Liver (tissue), 9 donors: ENCODE results near the gene ZNF506. TPM values are rescaled to one million over a fixed set of nuclear protein-coding genes. Genes with fewer than 3 reads are reported as not detected.

Experiments used
- DNase-seq: peaks from one replicate; pipeline ENCODE4 v3.0.0-alpha.2; 2017; ENCODE audit warnings: low spot score
- H3K27ac ChIP-seq, 2 donors: one replicate each; pipeline ENCODE4 v1.7.0; 2013; ENCODE audit warnings: inconsistent platforms in 2 of 2, low read length in 2 of 2, control low read depth in 1 of 2, low read depth in 1 of 2, mild to moderate bottlenecking in 1 of 2
- H3K27me3 ChIP-seq, 4 donors: one replicate each; pipeline versions ENCODE4 v1.6.1 to v1.7.0; 2013; ENCODE audit warnings: low read length in 3 of 4, inconsistent platforms in 1 of 4, mild to moderate bottlenecking in 1 of 4, moderate library complexity in 1 of 4; ENCODE audit not compliant: control insufficient read depth in 4 of 4, insufficient read depth in 4 of 4
- H3K36me3 ChIP-seq, 4 donors: one replicate each; pipeline versions ENCODE4 v1.6.1 to v1.7.0; 2013; ENCODE audit warnings: low read length in 3 of 4, mild to moderate bottlenecking in 3 of 4, low read depth in 1 of 4, moderate library complexity in 1 of 4; ENCODE audit not compliant: control insufficient read depth in 4 of 4, insufficient read depth in 3 of 4
- H3K4me1 ChIP-seq, 4 donors: one replicate each; pipeline versions ENCODE4 v1.6.1 to v1.7.0; 2013; ENCODE audit warnings: low read length in 3 of 4, mild to moderate bottlenecking in 3 of 4, moderate library complexity in 1 of 4; ENCODE audit not compliant: control insufficient read depth in 4 of 4, insufficient read depth in 4 of 4
- H3K4me3 ChIP-seq, 3 donors: one replicate each; pipeline versions ENCODE4 v1.6.1 to v1.7.0; 2013; ENCODE audit warnings: low read length in 3 of 3, control low read depth in 1 of 3, low read depth in 1 of 3, mild to moderate bottlenecking in 1 of 3
- H3K9ac ChIP-seq, 2 donors: one replicate each; pipeline ENCODE4 v1.7.0; 2013; ENCODE audit warnings: low read length in 2 of 2, mild to moderate bottlenecking in 2 of 2, moderate library complexity in 2 of 2, control low read depth in 1 of 2, low read depth in 1 of 2
- H3K9me3 ChIP-seq, 4 donors: one replicate each; pipeline versions ENCODE4 v1.6.1 to v1.7.0; 2013; ENCODE audit warnings: low read length in 3 of 4; ENCODE audit not compliant: control insufficient read depth in 4 of 4
- FOXA1 ChIP-seq: IDR thresholded peaks from 2 replicates; pipeline ENCODE4 v1.6.1; 2016; ENCODE audit warnings: antibody characterized with exemption
- FOXA2 ChIP-seq: IDR thresholded peaks from 2 replicates; pipeline ENCODE4 v1.6.1; 2016; ENCODE audit warnings: antibody characterized with exemption
- HNF4A ChIP-seq, 2 donors: conservative IDR thresholded peaks; 2 replicates each; pipeline ENCODE4 v1.6.1; 2016; ENCODE audit warnings: antibody characterized with exemption in 2 of 2, mild to moderate bottlenecking in 2 of 2
- JUND ChIP-seq, 2 donors: IDR thresholded peaks; 2 replicates each; pipeline ENCODE4 v1.6.1; 2016; ENCODE audit warnings: antibody characterized with exemption in 2 of 2
- NR2F2 ChIP-seq: IDR thresholded peaks from 2 replicates; pipeline ENCODE4 v1.6.1; 2016; ENCODE audit warnings: antibody characterized with exemption
- RAD21 ChIP-seq, 2 donors: IDR thresholded peaks; 2 replicates each; pipeline ENCODE4 v1.6.1; 2016; ENCODE audit warnings: antibody characterized with exemption in 2 of 2, mild to moderate bottlenecking in 2 of 2
- RXRA ChIP-seq, 2 donors: IDR thresholded peaks; 2 replicates each; pipeline ENCODE4 v1.6.1; 2017 to 2018; ENCODE audit warnings: antibody characterized with exemption in 2 of 2, mild to moderate bottlenecking in 1 of 2
- TAF1 ChIP-seq: conservative IDR thresholded peaks from 2 replicates; pipeline ENCODE4 v1.6.1; 2016; ENCODE audit warnings: antibody characterized with exemption, mild to moderate bottlenecking
- YY1 ChIP-seq: IDR thresholded peaks from 2 replicates; pipeline ENCODE4 v1.6.1; 2016; ENCODE audit warnings: antibody characterized with exemption, mild to moderate bottlenecking
- WGBS: extraction: QIAGEN DNeasy Blood & Tissue Kit; methylation state at CpG from one replicate; pipeline ENCODE4 v1.1.7; 2013; 5-methylcytosine and 5-hydroxymethylcytosine counted together
- polyA plus RNA-seq, 2 donors: library from polyadenylated mRNA; stranded (reverse) in 1 of 2; unstranded in 1 of 2; fragments of 200-250 nt in 1 of 2; fragments of >200 nt in 1 of 2; fragmentation: Nextera tagmentation in 1 of 2; extraction: Ambion mirVana in 1 of 2; gene quantifications; one replicate each; pipeline versions ENCODE4 v1.2.1 to v1.2.3, GENCODE V29; 2013 to 2015
- total RNA-seq, 2 donors: library from RNA; depleted of rRNA; stranded (reverse); fragments of >200 nt; gene quantifications; one replicate each; pipeline ENCODE4 v1.2.3, GENCODE V29; 2014
- TF ChIP-seq, protein P1 (sequence below): IDR thresholded peaks from 2 replicates; pipeline ENCODE4 v1.6.1; 2016; ENCODE audit warnings: antibody characterized with exemption
- TF ChIP-seq, protein P2 (sequence below): fragments of 150-350 bp; IDR thresholded peaks from 2 replicates; pipeline ENCODE4 v1.5.1; 2017; ENCODE audit warnings: improper control_type of control experiment, low read depth, low read length; ENCODE audit not compliant: missing input control
- TF ChIP-seq, protein P3 (sequence below): IDR thresholded peaks from 2 replicates; pipeline ENCODE4 v1.6.1; 2016; ENCODE audit warnings: antibody characterized with exemption
- TF ChIP-seq, protein P4 (sequence below): IDR thresholded peaks from 2 replicates; pipeline ENCODE4 v1.6.1; 2016; ENCODE audit warnings: antibody characterized with exemption, mild to moderate bottlenecking
- TF ChIP-seq, protein P5 (sequence below): IDR thresholded peaks from 2 replicates; pipeline ENCODE4 v1.6.1; 2016; ENCODE audit warnings: antibody characterized with exemption
- donor health status: healthy.
- donor health status: healthy.
- donor health status: healthy.
- donor health status: healthy.
- donor health status: healthy.

Gene ZNF506
- total and polyA plus RNA-seq, 4 donors, result 1.3 to 8.5 (median 4.9) TPM

DNA sequence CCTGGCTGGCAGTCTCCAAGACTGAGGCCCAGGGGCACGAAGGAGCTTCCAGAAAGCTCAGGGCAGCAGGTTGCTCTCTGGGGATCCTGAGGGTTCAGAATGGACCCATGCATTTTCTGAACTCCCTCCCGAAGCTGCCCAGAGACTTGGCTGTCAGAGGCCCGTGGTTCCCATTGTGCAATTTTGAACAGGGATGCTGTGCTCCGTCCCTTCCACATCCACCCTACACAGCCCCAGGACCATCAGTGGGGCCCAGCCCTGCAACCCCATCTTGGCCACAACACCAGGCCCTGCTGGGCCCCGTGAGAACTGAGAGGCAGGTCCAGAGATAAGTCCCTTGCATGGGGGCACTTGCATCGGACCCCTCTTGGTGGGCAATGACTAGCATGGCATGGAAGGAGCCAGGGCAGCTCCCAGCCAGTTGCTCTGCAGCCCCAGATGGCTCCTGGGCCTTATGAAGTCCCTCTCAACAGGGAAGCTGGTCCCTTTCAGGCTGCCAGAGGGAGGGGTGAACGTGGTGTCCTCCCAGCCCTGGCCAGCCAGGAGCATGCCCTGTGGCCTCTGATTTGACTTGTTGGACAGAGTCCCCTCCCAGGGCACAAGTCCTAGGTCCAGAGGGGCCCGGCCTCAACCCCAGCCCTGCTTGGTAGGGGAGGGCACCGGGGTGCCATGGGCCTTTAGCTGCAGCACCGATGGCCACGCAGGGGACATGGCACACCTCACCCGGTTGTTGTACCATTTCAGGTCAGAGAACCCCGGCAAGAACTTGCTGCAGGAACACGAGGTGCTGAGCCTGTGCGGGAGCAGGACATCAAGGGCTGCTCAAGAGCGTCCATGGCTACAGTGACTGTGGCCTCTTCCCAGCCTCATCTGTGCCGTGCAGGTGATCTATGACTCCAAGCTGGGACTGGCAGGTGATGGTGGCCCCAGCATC is 71.4 kb downstream of the ZNF506 start:
- H3K4me3 ChIP-seq, result no peak overlapping the region
- H3K27ac ChIP-seq, result no peak overlapping the region
- WGBS, result 83% methylated on average over 17 of the region's 17 CpGs
- TF ChIP-seq FOXA1, result no peak
- TF ChIP-seq RAD21 (IDR thresholded peaks at IDR 0.05), result no peak
- TF ChIP-seq, protein P1, sequence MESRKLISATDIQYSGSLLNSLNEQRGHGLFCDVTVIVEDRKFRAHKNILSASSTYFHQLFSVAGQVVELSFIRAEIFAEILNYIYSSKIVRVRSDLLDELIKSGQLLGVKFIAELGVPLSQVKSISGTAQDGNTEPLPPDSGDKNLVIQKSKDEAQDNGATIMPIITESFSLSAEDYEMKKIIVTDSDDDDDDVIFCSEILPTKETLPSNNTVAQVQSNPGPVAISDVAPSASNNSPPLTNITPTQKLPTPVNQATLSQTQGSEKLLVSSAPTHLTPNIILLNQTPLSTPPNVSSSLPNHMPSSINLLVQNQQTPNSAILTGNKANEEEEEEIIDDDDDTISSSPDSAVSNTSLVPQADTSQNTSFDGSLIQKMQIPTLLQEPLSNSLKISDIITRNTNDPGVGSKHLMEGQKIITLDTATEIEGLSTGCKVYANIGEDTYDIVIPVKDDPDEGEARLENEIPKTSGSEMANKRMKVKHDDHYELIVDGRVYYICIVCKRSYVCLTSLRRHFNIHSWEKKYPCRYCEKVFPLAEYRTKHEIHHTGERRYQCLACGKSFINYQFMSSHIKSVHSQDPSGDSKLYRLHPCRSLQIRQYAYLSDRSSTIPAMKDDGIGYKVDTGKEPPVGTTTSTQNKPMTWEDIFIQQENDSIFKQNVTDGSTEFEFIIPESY, result no peak
- TF ChIP-seq, protein P2, sequence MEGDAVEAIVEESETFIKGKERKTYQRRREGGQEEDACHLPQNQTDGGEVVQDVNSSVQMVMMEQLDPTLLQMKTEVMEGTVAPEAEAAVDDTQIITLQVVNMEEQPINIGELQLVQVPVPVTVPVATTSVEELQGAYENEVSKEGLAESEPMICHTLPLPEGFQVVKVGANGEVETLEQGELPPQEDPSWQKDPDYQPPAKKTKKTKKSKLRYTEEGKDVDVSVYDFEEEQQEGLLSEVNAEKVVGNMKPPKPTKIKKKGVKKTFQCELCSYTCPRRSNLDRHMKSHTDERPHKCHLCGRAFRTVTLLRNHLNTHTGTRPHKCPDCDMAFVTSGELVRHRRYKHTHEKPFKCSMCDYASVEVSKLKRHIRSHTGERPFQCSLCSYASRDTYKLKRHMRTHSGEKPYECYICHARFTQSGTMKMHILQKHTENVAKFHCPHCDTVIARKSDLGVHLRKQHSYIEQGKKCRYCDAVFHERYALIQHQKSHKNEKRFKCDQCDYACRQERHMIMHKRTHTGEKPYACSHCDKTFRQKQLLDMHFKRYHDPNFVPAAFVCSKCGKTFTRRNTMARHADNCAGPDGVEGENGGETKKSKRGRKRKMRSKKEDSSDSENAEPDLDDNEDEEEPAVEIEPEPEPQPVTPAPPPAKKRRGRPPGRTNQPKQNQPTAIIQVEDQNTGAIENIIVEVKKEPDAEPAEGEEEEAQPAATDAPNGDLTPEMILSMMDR, result no peak
- TF ChIP-seq HNF4A (conservative IDR thresholded peaks at IDR 0.05), result no peak
- TF ChIP-seq, protein P3, sequence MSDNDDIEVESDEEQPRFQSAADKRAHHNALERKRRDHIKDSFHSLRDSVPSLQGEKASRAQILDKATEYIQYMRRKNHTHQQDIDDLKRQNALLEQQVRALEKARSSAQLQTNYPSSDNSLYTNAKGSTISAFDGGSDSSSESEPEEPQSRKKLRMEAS, result no peak
- no peak for TF ChIP-seq RXRA (IDR thresholded peaks at IDR 0.05)
- H3K9me3 ChIP-seq, result peaks cover 0 to 13% (median 7%) of the 10 kb centered on the region in 4 donors
- no peak overlapping the region for H3K9ac ChIP-seq
- H3K36me3 ChIP-seq, result no peaks in the 10 kb centered on the region
- no peaks in the 10 kb centered on the region for H3K4me1 ChIP-seq
- DNase-seq, result no peak
- no peaks in the 10 kb centered on the region for H3K27me3 ChIP-seq

DNA sequence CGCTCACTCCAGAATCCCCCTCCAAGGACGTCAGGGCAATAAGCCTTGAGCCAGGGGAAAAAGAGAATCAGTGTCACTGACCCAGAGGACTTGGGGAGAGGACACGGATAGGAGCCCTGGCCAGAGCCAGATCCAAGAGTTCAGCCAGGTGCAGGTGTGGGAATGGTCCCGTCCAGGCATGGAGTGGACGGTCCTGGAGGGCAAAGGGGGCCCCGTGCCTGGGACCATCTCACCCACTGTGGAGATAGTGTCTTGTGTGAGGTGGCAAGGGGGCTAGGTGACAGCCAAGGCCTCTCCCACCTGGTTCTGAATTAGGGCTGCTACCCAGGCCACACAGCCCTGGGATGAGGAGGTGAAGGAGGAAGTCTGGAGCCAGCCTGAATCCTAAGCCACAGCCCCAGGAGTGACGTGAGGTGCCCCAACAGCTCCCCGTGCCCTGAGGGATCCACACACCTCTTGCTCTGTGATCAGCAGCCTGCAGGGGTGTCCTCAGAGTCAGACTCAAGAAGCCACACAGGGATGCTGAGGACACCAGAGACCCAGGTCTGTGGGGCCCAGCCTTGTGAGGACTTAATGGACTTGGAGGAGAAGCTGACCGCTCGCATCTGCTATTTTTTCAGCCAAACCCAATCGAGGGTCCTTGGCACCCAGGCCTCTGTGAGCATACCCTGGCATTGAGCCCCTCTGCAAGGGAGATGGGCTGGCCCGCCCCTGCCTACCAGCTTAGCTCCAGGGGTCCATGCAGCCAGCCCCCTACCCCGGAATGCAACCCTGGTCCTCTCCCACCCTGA is 72.2 kb downstream of the ZNF506 start:
- 74% methylated on average over 13 of the region's 13 CpGs for WGBS
- DNase-seq, result no peak
- Histone ChIP-seq H3K9me3 (peaks cover 0 to 15% (median 6%) of the 10 kb centered on the region in 4 donors), H3K36me3 (no peaks in the 10 kb centered on the region), H3K27ac (no peak overlapping the region), H3K4me3 (no peak overlapping the region), H3K9ac (no peak overlapping the region), H3K4me1 (no peaks in the 10 kb centered on the region), H3K27me3 (no peaks in the 10 kb centered on the region)
- no peak for TF ChIP-seq RXRA (IDR thresholded peaks at IDR 0.05)
- TF ChIP-seq, protein P4, sequence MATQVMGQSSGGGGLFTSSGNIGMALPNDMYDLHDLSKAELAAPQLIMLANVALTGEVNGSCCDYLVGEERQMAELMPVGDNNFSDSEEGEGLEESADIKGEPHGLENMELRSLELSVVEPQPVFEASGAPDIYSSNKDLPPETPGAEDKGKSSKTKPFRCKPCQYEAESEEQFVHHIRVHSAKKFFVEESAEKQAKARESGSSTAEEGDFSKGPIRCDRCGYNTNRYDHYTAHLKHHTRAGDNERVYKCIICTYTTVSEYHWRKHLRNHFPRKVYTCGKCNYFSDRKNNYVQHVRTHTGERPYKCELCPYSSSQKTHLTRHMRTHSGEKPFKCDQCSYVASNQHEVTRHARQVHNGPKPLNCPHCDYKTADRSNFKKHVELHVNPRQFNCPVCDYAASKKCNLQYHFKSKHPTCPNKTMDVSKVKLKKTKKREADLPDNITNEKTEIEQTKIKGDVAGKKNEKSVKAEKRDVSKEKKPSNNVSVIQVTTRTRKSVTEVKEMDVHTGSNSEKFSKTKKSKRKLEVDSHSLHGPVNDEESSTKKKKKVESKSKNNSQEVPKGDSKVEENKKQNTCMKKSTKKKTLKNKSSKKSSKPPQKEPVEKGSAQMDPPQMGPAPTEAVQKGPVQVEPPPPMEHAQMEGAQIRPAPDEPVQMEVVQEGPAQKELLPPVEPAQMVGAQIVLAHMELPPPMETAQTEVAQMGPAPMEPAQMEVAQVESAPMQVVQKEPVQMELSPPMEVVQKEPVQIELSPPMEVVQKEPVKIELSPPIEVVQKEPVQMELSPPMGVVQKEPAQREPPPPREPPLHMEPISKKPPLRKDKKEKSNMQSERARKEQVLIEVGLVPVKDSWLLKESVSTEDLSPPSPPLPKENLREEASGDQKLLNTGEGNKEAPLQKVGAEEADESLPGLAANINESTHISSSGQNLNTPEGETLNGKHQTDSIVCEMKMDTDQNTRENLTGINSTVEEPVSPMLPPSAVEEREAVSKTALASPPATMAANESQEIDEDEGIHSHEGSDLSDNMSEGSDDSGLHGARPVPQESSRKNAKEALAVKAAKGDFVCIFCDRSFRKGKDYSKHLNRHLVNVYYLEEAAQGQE, result no peak
- TF ChIP-seq JUND (IDR thresholded peaks at IDR 0.05), result no peak
- TF ChIP-seq FOXA1, result no peak
- no peak for TF ChIP-seq YY1
- no peak for TF ChIP-seq NR2F2
- TF ChIP-seq, protein P2, result no peak
- TF ChIP-seq, protein P5, sequence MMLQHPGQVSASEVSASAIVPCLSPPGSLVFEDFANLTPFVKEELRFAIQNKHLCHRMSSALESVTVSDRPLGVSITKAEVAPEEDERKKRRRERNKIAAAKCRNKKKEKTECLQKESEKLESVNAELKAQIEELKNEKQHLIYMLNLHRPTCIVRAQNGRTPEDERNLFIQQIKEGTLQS, result no peak
- TF ChIP-seq, protein P3, result no peak
- TF ChIP-seq TAF1, result no peak
- TF ChIP-seq FOXA2, result no peak
- TF ChIP-seq, protein P1, result no peak
- TF ChIP-seq RAD21 (IDR thresholded peaks at IDR 0.05), result no peak
